Activated CD4-positive, alpha-beta T cell treated with anti-CD3 and anti-CD28 coated beads, Interleukin-2, amount 10 ng/mL, durations not matched to agents 7 days and 5 days (primary cell): Measurements from ENCODE around the gene MCF2L. TPM values are rescaled to one million over a fixed set of nuclear protein-coding genes. Genes with fewer than 3 reads are reported as not detected.

Experiments used
- CTCF ChIA-PET: fragments of 350-600 bp; sonication (Branson Sonifier 250); formaldehyde crosslinking; loops from one replicate; lab custom pipeline; 2021; ENCODE audit warnings: antibody characterized with exemption; lab: Charles Lee
- POLR2A ChIA-PET: fragments of 350-600 bp; sonication (Branson Sonifier 250); formaldehyde crosslinking; loops from one replicate; lab custom pipeline; 2021; ENCODE audit warnings: antibody characterized with exemption; lab: Charles Lee
- DNase-seq: peaks from one replicate; pipeline ENCODE4 v3.0.0-alpha.2; 2020
- H3K27ac Mint-ChIP-seq: one replicate; pipeline ENCODE4 v1.8.0; 2021; ENCODE audit warnings: mild to moderate bottlenecking, moderate library complexity, mixed read lengths
- H3K27me3 Mint-ChIP-seq: one replicate; pipeline ENCODE4 v1.8.0; 2021; ENCODE audit warnings: mixed read lengths
- H3K36me3 Mint-ChIP-seq: one replicate; pipeline ENCODE4 v1.8.0; 2021; ENCODE audit warnings: low read depth, mixed read lengths
- H3K4me1 Mint-ChIP-seq: one replicate; pipeline ENCODE4 v1.8.0; 2021; ENCODE audit warnings: mixed read lengths
- H3K4me3 Mint-ChIP-seq: one replicate; pipeline ENCODE4 v1.8.0; 2021; ENCODE audit warnings: mild to moderate bottlenecking, moderate library complexity, mixed read lengths
- H3K9me3 Mint-ChIP-seq: one replicate; pipeline ENCODE4 v1.8.0; 2021; ENCODE audit warnings: mixed read lengths
- total RNA-seq, 2 experiments: library from RNA; stranded (reverse); gene quantifications; one replicate each; pipeline ENCODE4 v1.2.3, GENCODE V29; 2021

MCF2L gene
- total RNA-seq, 2 experiments from 2014 or later, result 1.2 to 1.4 TPM

GRCh38 chr13:113148940-113149503 is 180.0 kb downstream of the MCF2L start:
- Mint-ChIP-seq H3K27ac (no peak overlapping the region), H3K4me1 (peaks cover 18% of the 10 kb centered on the region), H3K27me3 (peaks cover 12% of the 10 kb centered on the region), H3K4me3 (no peak overlapping the region), H3K9me3 (peaks cover 2% of the 10 kb centered on the region), H3K36me3 (peaks cover 5% of the 10 kb centered on the region)
- ChIA-PET POLR2A (no interaction called here), CTCF (no interaction called here)
- no peak for DNase-seq

Other genes starting within 250 kb of the MCF2L start
- not detected for gene F7, start 136.6 kb downstream of the MCF2L start, total RNA-seq
- gene F10, start 153.6 kb downstream of the MCF2L start, total RNA-seq, result not detected
- under 1 TPM in 1 of 2 experiments, not detected in 1; 0.19 TPM for gene PROZ, start 189.4 kb downstream of the MCF2L start, total RNA-seq
- gene PCID2, start 239.5 kb downstream of the MCF2L start, total RNA-seq, result 10 to 100 TPM; 65.5 to 69.8 TPM
- 10 to 100 TPM; 81.2 to 84.6 TPM for gene CUL4A, start 240.4 kb downstream of the MCF2L start, total RNA-seq